ENCODE measurements around the gene OR6N2. TPM values are rescaled to one million over a fixed set of nuclear protein-coding genes. Genes with fewer than 3 reads are reported as not detected.

Gene OR6N2
- total RNA-seq, 1 experiment from 2014 or later, result not detected

DNA sequence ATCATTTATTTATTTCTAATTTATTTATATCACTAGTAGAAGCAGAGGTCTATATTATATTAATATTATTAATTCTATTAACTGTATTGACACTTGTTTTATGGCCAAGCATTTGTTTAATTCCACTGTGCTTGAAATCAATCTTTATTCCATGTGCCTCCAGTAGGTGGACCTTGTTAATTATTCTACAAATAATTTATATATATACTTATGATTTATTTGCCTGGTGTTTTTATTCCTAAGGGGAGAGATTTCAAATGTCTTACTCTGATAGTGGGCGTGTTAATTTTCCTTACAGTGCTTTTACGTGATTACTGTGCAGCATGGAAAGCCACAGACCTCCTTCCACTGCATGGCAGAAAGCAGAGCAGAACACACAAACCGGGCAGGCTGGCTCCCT, 17.5 kb upstream of the OR6N2 start:
- Histone ChIP-seq H3K27me3 (ENCODE audit: insufficient read depth, low read length) (no peaks in the 10 kb centered on the region), H2BK5ac (ENCODE audit: insufficient read length, low read length) (no peak overlapping the region), H3K79me1 (ENCODE audit: insufficient read depth, low read depth, low read length, poor library complexity, severe bottlenecking) (no peaks in the 10 kb centered on the region), H2AFZ (ENCODE audit: low read length) (no peak overlapping the region), H2AK5ac (ENCODE audit: insufficient read length, low read length) (no peak overlapping the region), H4K20me1 (ENCODE audit: control insufficient read depth, insufficient read depth, insufficient read length) (no peaks in the 10 kb centered on the region), H3K27ac (ENCODE audit: insufficient read length, low read depth, low read length) (no peak overlapping the region), H2BK20ac (ENCODE audit: low read depth, low read length, poor library complexity, severe bottlenecking) (no peak overlapping the region), H2BK120ac (ENCODE audit: low read depth, low read length, poor library complexity, severe bottlenecking) (no peak overlapping the region), H3K4me1 (ENCODE audit: insufficient read depth, low read length) (no peaks in the 10 kb centered on the region), H3K56ac (ENCODE audit: insufficient read length, low read depth, low read length) (no peak overlapping the region), H2BK12ac (ENCODE audit: insufficient read length, low read depth, low read length) (no peak overlapping the region), H2BK15ac (ENCODE audit: low read depth, low read length) (no peak overlapping the region), H3K9ac (ENCODE audit: extremely low read depth, insufficient read length, low read length) (no peak overlapping the region), H3K23me2 (ENCODE audit: insufficient read length, low read depth, low read length, poor library complexity, severe bottlenecking) (no peaks in the 10 kb centered on the region), H3K4ac (ENCODE audit: low read depth, low read length) (no peak overlapping the region), H4K5ac (ENCODE audit: insufficient read length, low read depth, low read length) (no peak overlapping the region), H3K14ac (ENCODE audit: insufficient read depth, low read length) (no peak overlapping the region), H3K4me2 (ENCODE audit: insufficient read depth, insufficient read length, low read length) (no peak overlapping the region), H3K23ac (ENCODE audit: insufficient read length, low read depth, low read length) (no peak overlapping the region), H3K18ac (ENCODE audit: insufficient read length, low read depth, low read length) (no peak overlapping the region), H4K91ac (ENCODE audit: insufficient read length, low read depth, low read length) (no peak overlapping the region), H3K9me3 (ENCODE audit: control insufficient read depth, low read depth, low read length) (no peaks in the 10 kb centered on the region), H3T11ph (ENCODE audit: low read length) (no peak overlapping the region), H4K8ac (replicated peaks; ENCODE audit: insufficient read length, low read depth, low read length) (no peak overlapping the region), H3K79me2 (ENCODE audit: insufficient read depth, low read length) (no peaks in the 10 kb centered on the region)
- Mint-ChIP-seq H3K4me3 (no peak overlapping the region), H3K9me3 (no peaks in the 10 kb centered on the region), H3K4me1 (peaks cover 6 to 12% of the 10 kb centered on the region in 2 experiments; a peak in 3 of 4 replicates), H3K27me3 (ENCODE audit: low read depth) (peaks cover 2% of the 10 kb centered on the region; the same call in 1 of the 2 replicates), H3K36me3 (ENCODE audit: insufficient read depth in 1 of 3, low read depth in 3 of 3) (no peaks in the 10 kb centered on the region), H3K27ac (no peak overlapping the region)
- no CpG with 5 or more reads among the region's 3 CpGs for WGBS (ENCODE audit: extremely low coverage, insufficient read length, low lambda C conversion rate)
- TF ChIP-seq, protein P1, sequence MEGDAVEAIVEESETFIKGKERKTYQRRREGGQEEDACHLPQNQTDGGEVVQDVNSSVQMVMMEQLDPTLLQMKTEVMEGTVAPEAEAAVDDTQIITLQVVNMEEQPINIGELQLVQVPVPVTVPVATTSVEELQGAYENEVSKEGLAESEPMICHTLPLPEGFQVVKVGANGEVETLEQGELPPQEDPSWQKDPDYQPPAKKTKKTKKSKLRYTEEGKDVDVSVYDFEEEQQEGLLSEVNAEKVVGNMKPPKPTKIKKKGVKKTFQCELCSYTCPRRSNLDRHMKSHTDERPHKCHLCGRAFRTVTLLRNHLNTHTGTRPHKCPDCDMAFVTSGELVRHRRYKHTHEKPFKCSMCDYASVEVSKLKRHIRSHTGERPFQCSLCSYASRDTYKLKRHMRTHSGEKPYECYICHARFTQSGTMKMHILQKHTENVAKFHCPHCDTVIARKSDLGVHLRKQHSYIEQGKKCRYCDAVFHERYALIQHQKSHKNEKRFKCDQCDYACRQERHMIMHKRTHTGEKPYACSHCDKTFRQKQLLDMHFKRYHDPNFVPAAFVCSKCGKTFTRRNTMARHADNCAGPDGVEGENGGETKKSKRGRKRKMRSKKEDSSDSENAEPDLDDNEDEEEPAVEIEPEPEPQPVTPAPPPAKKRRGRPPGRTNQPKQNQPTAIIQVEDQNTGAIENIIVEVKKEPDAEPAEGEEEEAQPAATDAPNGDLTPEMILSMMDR (conservative IDR thresholded peaks at IDR 0.05), result peak; percentile 41; the same call in 2 of the 3 replicates
- DNase-seq, result no peak

Data from H9 (cell line).